ENCODE results near the gene SLC22A4. TPM values are rescaled to one million over a fixed set of nuclear protein-coding genes. Genes with fewer than 3 reads are reported as not detected.

Gene SLC22A4
- total RNA-seq, 1 donor from 2014 or later: 1.8 TPM

DNA sequence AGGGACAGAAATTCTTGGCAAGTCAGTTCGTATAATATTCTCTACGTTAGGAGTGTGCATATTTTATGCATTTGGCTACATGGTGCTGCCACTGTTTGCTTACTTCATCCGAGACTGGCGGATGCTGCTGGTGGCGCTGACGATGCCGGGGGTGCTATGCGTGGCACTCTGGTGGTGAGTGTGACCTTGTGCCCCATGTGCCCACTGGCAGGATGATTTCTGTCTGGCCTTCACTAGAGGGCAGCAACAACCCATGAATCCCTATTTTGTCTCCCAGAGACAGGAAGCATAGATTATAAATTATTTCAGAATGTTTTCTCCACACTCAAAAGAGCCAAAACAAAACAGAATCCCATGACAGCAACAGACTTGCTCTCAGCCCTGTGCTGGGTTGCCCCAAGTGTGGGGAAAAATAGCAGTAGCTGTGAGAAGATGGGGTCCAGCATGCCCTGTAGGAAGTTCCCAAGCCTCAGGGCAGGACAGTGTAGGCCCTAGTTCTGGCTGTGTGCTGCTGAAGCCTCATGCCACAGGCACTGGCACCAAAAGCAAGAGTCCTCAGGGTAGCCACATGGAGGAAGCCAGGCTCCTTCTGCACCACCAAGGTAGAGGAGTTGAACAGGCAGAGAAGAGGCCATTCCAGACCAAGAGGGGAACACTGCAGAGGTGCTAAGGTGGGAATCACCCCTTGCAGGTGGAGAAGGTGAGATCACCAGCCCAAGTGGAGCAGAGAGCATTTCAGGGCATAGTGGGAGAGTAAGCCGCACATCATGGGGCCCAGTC is 91.3 kb downstream of the SLC22A4 start:
- DNase-seq (ENCODE audit: low read depth): no peak
- no peak overlapping the region for H3K4me3 ChIP-seq (ENCODE audit: low read depth, low read length)
- H3K27me3 ChIP-seq (ENCODE audit: control insufficient read depth, insufficient read depth, low read length): no peaks in the 10 kb centered on the region
- no peaks in the 10 kb centered on the region for H3K36me3 ChIP-seq (ENCODE audit: control insufficient read depth, insufficient read depth, low read length)
- peak; percentile 77 for TF ChIP-seq CTCF (IDR thresholded peaks at IDR 0.05; ENCODE audit: insufficient read depth, low read length, poor library complexity, severe bottlenecking)

GRCh38 chr5:132386644-132387286 is 92.6 kb downstream of the SLC22A4 start:
- no peak for DNase-seq (ENCODE audit: low read depth)
- TF ChIP-seq CTCF (IDR thresholded peaks at IDR 0.05; ENCODE audit: insufficient read depth, low read length, poor library complexity, severe bottlenecking): peak; percentile 88
- Histone ChIP-seq H3K36me3 (ENCODE audit: control insufficient read depth, insufficient read depth, low read length) (no peaks in the 10 kb centered on the region), H3K4me3 (ENCODE audit: low read depth, low read length) (no peak overlapping the region), H3K27me3 (ENCODE audit: control insufficient read depth, insufficient read depth, low read length) (no peaks in the 10 kb centered on the region)

DNA sequence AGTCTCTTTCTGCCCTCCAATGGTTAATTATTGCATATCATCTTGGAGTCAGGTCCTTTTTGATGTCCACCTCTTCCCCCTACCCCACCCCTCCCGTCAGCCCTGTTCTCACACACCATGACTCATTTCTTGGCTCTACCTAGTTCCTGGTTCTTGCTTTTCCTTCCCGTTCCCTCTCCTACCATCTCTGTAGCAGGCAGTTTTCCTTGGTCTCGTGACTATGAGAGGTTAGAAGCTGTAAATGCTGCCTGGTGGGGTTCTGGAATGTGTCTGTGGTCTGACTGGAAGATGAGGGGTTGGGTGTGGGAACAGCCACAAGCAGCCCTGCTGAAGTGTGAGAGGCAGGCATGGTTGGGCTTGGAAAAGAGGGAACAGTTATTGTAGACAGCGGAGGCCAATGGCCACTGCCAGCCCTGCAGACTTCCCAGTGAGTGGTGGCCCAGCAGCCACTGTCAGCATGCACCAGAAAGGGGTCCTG is 93.5 kb downstream of the SLC22A4 start:
- Histone ChIP-seq H3K4me3 (ENCODE audit: low read depth, low read length) (no peak overlapping the region), H3K27me3 (ENCODE audit: control insufficient read depth, insufficient read depth, low read length) (no peaks in the 10 kb centered on the region), H3K36me3 (ENCODE audit: control insufficient read depth, insufficient read depth, low read length) (no peaks in the 10 kb centered on the region)
- no peak for TF ChIP-seq CTCF (IDR thresholded peaks at IDR 0.05; ENCODE audit: insufficient read depth, low read length, poor library complexity, severe bottlenecking)
- DNase-seq (ENCODE audit: low read depth): peak; percentile 100

- Histone ChIP-seq H3K4me3 (ENCODE audit: low read depth, low read length) (no peak overlapping the region), H3K36me3 (ENCODE audit: control insufficient read depth, insufficient read depth, low read length) (no peaks in the 10 kb centered on the region), H3K27me3 (ENCODE audit: control insufficient read depth, insufficient read depth, low read length) (no peaks in the 10 kb centered on the region)
- no peak for TF ChIP-seq CTCF (IDR thresholded peaks at IDR 0.05; ENCODE audit: insufficient read depth, low read length, poor library complexity, severe bottlenecking)
- no peak for DNase-seq (ENCODE audit: low read depth)
Observed at GRCh38 chr5:132388244-132389050, 94.3 kb downstream of the SLC22A4 start.

DNA sequence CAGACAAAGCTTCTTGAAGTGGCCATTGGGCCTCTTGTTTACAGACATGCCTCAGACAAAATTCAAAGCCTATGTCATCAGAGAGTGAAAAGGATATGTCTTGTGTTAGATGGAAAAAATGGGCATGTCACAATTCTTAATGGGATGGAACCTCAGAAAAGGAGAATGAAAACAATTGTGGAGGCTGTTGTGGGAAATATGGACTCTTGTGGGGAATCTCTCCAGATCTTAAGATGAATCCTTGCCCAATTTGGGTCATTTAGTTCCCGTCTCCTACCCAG is 94.8 kb downstream of the SLC22A4 start:
- Histone ChIP-seq H3K4me3 (ENCODE audit: low read depth, low read length) (no peak overlapping the region), H3K27me3 (ENCODE audit: control insufficient read depth, insufficient read depth, low read length) (no peaks in the 10 kb centered on the region), H3K36me3 (ENCODE audit: control insufficient read depth, insufficient read depth, low read length) (no peaks in the 10 kb centered on the region)
- no peak for DNase-seq (ENCODE audit: low read depth)
- TF ChIP-seq CTCF (IDR thresholded peaks at IDR 0.05; ENCODE audit: insufficient read depth, low read length, poor library complexity, severe bottlenecking): no peak
